ENCODE results near the gene MYL12A.

The MYL12A gene

GRCh38 chr18:3281456-3282400 lies 34.1 kb downstream of the MYL12A start:
- no peak for DNase-seq (ENCODE audit: low read depth in 3 of 3)

GRCh38 chr18:3283253-3283863 lies 35.8 kb downstream of the MYL12A start:
- no peak for DNase-seq (ENCODE audit: low read depth in 3 of 3)

- DNase-seq (ENCODE audit: low read depth in 3 of 3) = no peak
Measured at GRCh38 chr18:3283908-3284307, 36.3 kb downstream of the MYL12A start.

GRCh38 chr18:3284501-3284900 lies 36.9 kb downstream of the MYL12A start:
- no peak for DNase-seq (ENCODE audit: low read depth in 3 of 3)

GRCh38 chr18:3286159-3286558 lies 38.6 kb downstream of the MYL12A start:
- no peak for DNase-seq (ENCODE audit: low read depth in 3 of 3)

GRCh38 chr18:3293196-3293951 lies 45.8 kb downstream of the MYL12A start:
- DNase-seq (ENCODE audit: low read depth in 3 of 3) = no peak

GRCh38 chr18:3294435-3295080 lies 47.0 kb downstream of the MYL12A start:
- no peak for DNase-seq (ENCODE audit: low read depth in 3 of 3)

- peak; percentile 78 to 84 (median 83) for DNase-seq (ENCODE audit: low read depth in 3 of 3)
Measured at GRCh38 chr18:3297025-3297984, 49.7 kb downstream of the MYL12A start.

- DNase-seq (ENCODE audit: low read depth in 3 of 3) = no peak
Measured at GRCh38 chr18:3304832-3305231, 57.2 kb downstream of the MYL12A start.

- DNase-seq (ENCODE audit: low read depth in 3 of 3) = peak in 1 of 3 experiments; percentile 24
Measured at GRCh38 chr18:3305354-3305762, 57.8 kb downstream of the MYL12A start.
